Epidermal melanocyte (primary cell): ENCODE results near the gene CCR5AS.

ENCODE experiments used
- DNase-seq: peaks from one replicate; pipeline ENCODE4 v3.0.0; 2011; ENCODE audit warnings: low spot score; ENCODE audit not compliant: insufficient read length

CCR5AS gene

GRCh38 chr3:46380471-46381221, 26.2 kb downstream of the CCR5AS start:
- DNase-seq = no peak

GRCh38 chr3:46378426-46378942, 28.4 kb downstream of the CCR5AS start:
- peak; percentile 33 for DNase-seq

GRCh38 chr3:46375814-46376213, 31.1 kb downstream of the CCR5AS start:
- no peak for DNase-seq

- DNase-seq = no peak
These were observed 31.6 kb downstream of the CCR5AS start for GRCh38 chr3:46375218-46375617.

GRCh38 chr3:46374755-46375154, 32.1 kb downstream of the CCR5AS start:
- no peak for DNase-seq

GRCh38 chr3:46372492-46373359, 34.1 kb downstream of the CCR5AS start:
- DNase-seq = no peak

GRCh38 chr3:46371519-46372340, 35.1 kb downstream of the CCR5AS start:
- no peak for DNase-seq

- no peak for DNase-seq
These were observed 35.9 kb downstream of the CCR5AS start, which contains the start of gene CCR5 for GRCh38 chr3:46370839-46371518. Gene CCR5 (plus strand): TSS chr3:46370946. CDS start chr3:46372903, 1,957 bp downstream.

- DNase-seq = no peak
These were observed 37.2 kb downstream of the CCR5AS start for GRCh38 chr3:46369675-46370132.

- no peak for DNase-seq
These were observed 37.7 kb downstream of the CCR5AS start for GRCh38 chr3:46369151-46369550.

GRCh38 chr3:46368569-46368968, 38.3 kb downstream of the CCR5AS start:
- no peak for DNase-seq

GRCh38 chr3:46367811-46368210, 39.1 kb downstream of the CCR5AS start:
- DNase-seq = no peak

- DNase-seq = no peak
These were observed 40.9 kb downstream of the CCR5AS start for GRCh38 chr3:46365737-46366524.

- no peak for DNase-seq
These were observed 41.8 kb downstream of the CCR5AS start for GRCh38 chr3:46365041-46365440.

- peak; percentile 30 for DNase-seq
These were observed 45.2 kb downstream of the CCR5AS start for GRCh38 chr3:46361408-46362283.

- DNase-seq = no peak
These were observed 46.0 kb downstream of the CCR5AS start for GRCh38 chr3:46360907-46361306.

- no peak for DNase-seq
These were observed 47.0 kb downstream of the CCR5AS start for GRCh38 chr3:46359733-46360493.

- DNase-seq = no peak
These were observed 48.4 kb downstream of the CCR5AS start for GRCh38 chr3:46358466-46358865.
